HepG2 (cell line): ENCODE data around the gene OR2A42. TPM values are rescaled to one million over a fixed set of nuclear protein-coding genes. Genes with fewer than 3 reads are reported as not detected.
"Not testable (repeated sequence)": the region's sequence is repeated elsewhere in the genome, so short reads cannot be mapped to it uniquely, and the experiment has no call there.

Experiments
- ATAC-seq: fragments of 200-7000 bp; cut with Tn5 transposase; 3 replicates; pipeline ENCODE4 v1.9.1; 2020; ENCODE audit warnings: mild to moderate bottlenecking, moderate library complexity
- Bru-seq: library from RNA; stranded (reverse); fragments of 400-500 nt; gene quantifications from one replicate; lab custom pipeline; 2021; lab: Mats Ljungman, UMichigan
- BruChase-seq, 2 experiments: library from RNA; stranded (reverse); fragments of 400-500 nt; gene quantifications; one replicate each; lab custom pipeline; 2021; lab: Mats Ljungman, UMichigan
- BruUV-seq: library from RNA; stranded (reverse); fragments of 400-500 nt; replicated peaks from 2 replicates; lab custom pipeline; 2021; lab: Mats Ljungman, UMichigan
- CTCF ChIA-PET: fragments of 300-600 bp; formaldehyde crosslinking; extraction: SDS; loops from one replicate; lab custom pipeline; 2021; ENCODE audit warnings: low total read pairs, inconsistent platforms, low intra/inter-chr PET ratio; lab: Yijun Ruan, JAX
- POLR2A ChIA-PET: fragments of 350-600 bp; sonication (Branson Sonifier 250); formaldehyde crosslinking; loops from one replicate; lab custom pipeline; 2020; ENCODE audit warnings: antibody characterized with exemption, inconsistent platforms; lab: Yijun Ruan, JAX
- DNase-seq: peaks from one replicate; pipeline ENCODE4 v3.0.0-alpha.2; 2015; ENCODE audit warnings: low spot score
- FAIRE-seq: peaks from 3 replicates; lab custom pipeline; 2011; peaks lifted over from hg19 to GRCh38; lab: Jason Lieb, UNC
- H2AFZ ChIP-seq: one replicate; pipeline ENCODE4 v1.6.1; 2011; ENCODE audit warnings: low read length, inconsistent platforms
- H3K27ac ChIP-seq: fragments of 300-600 bp; 3 replicates; pipeline ENCODE4 v1.8.0; 2011; ENCODE audit warnings: mixed run types, mild to moderate bottlenecking, mixed read lengths, low read length, inconsistent platforms; ENCODE audit not compliant: insufficient read depth; ENCODE audit errors: extremely low read length
- H3K27me3 ChIP-seq, 2 experiments: fragments of 200-600 bp in 1 of 2; 2 replicates in 1 of 2; 3 replicates in 1 of 2; pipeline versions ENCODE4 v1.6.0 to v1.8.0; 2011; ENCODE audit warnings: low read length in 2 of 2, mild to moderate bottlenecking in 2 of 2, moderate library complexity in 2 of 2, inconsistent platforms in 1 of 2; ENCODE audit not compliant: insufficient read depth in 2 of 2, control insufficient read depth in 1 of 2
- H3K36me3 ChIP-seq, 2 experiments: fragments of 200-600 bp in 1 of 2; replicated peaks in 1 of 2; 2 replicates in 1 of 2; 3 replicates in 1 of 2; pipeline versions ENCODE4 v1.5.1 to v1.8.0; 2011; ENCODE audit warnings: low read length in 2 of 2, inconsistent platforms in 1 of 2; ENCODE audit not compliant: insufficient read depth in 2 of 2, control insufficient read depth in 1 of 2
- H3K4me1 ChIP-seq: 2 replicates; pipeline ENCODE4 v1.5.1; 2012; ENCODE audit warnings: low read length, inconsistent platforms; ENCODE audit not compliant: insufficient read depth
- H3K4me2 ChIP-seq: 2 replicates; pipeline ENCODE4 v1.6.0; 2011; ENCODE audit warnings: low read depth, low read length, inconsistent platforms
- H3K4me3 ChIP-seq, 3 experiments: fragments of 200-600 bp in 1 of 3; sonication (generic), shearing (Covaris generic) in 1 of 3; replicated peaks in 1 of 3; 2 replicates each; pipeline ENCODE4 v1.5.1; 2011 to 2016; ENCODE audit warnings: low read length in 3 of 3, inconsistent platforms in 2 of 3, low read depth in 2 of 3, mild to moderate bottlenecking in 2 of 3, control low read depth in 1 of 3, mixed read lengths in 1 of 3; ENCODE audit not compliant: insufficient read depth in 1 of 3
- H3K79me2 ChIP-seq: one replicate; pipeline ENCODE4 v1.6.1; 2011; ENCODE audit warnings: low read length, inconsistent platforms; ENCODE audit not compliant: insufficient read depth
- H3K9ac ChIP-seq: 2 replicates; pipeline ENCODE4 v1.6.0; 2011; ENCODE audit warnings: mild to moderate bottlenecking, low read depth, low read length, inconsistent platforms; ENCODE audit not compliant: insufficient read depth
- H3K9me3 ChIP-seq: 2 replicates; pipeline ENCODE4 v1.5.1; 2012; ENCODE audit warnings: mild to moderate bottlenecking, low read length
- H4K20me1 ChIP-seq: 2 replicates; pipeline ENCODE4 v1.6.0; 2011; ENCODE audit warnings: inconsistent platforms, mild to moderate bottlenecking, low read length, moderate library complexity; ENCODE audit not compliant: insufficient read depth
- WGBS: methylation state at CpG from one replicate; pipeline ENCODE4 v1.1.6; 2017; ENCODE audit warnings: low lambda C conversion rate; 5-methylcytosine and 5-hydroxymethylcytosine counted together
- in situ Hi-C: cut with HindIII; loops from 2 replicates; pipeline ENCODE4 v1.10.0; 2017; ENCODE audit warnings: low pct_unique_long_range_greater_than_20kb; ENCODE audit not compliant: extremely low pct_ligation_motif_present
- intact Hi-C: fragments of 100-400 bp; cut with micrococcal nuclease; formaldehyde crosslinking; loops from one replicate; pipeline ENCODE4 v1.10.0; 2022; ENCODE audit not compliant: unreplicated experiment
- long read RNA-seq, 2 experiments: library from RNA in 1 of 2; library from polyadenylated mRNA in 1 of 2; stranded (forward) in 1 of 2; unstranded in 1 of 2; transcript quantifications; one replicate each; pipeline ENCODE4 v2.0.0, GENCODE V29; 2019 to 2022
- polyA minus RNA-seq, 3 experiments: library from RNA; depleted of rRNA, polyadenylated mRNA; stranded (reverse); fragments of >200 nt; gene quantifications; 2 replicates each; pipeline ENCODE4 v1.2.3, GENCODE V29; 2011; ENCODE audit warnings: low replicate concordance in 1 of 3
- polyA plus RNA-seq, 8 experiments: library from polyadenylated mRNA; depleted of rRNA in 3 of 8; stranded (reverse) in 7 of 8; unstranded in 1 of 8; fragments of >200 nt; fragmentation: Illumina TruSeq in 4 of 8; extraction: Trizol in 4 of 8; gene quantifications; 2 replicates each; pipeline versions ENCODE4 v1.2.1 to v1.2.3, GENCODE V29; 2011 to 2016; ENCODE audit warnings: low read depth in 4 of 8, missing spikeins in 1 of 8, mixed read lengths in 1 of 8; ENCODE audit not compliant: insufficient read depth in 1 of 8
- total RNA-seq, 5 experiments: library from RNA; depleted of rRNA; stranded (reverse); fragments of >200 nt; fragmentation: Illumina TruSeq; extraction: Trizol; gene quantifications; 2 replicates each; pipeline ENCODE4 v1.2.3, GENCODE V29; 2016; ENCODE audit warnings: low read depth in 1 of 5

Gene OR2A42
- not detected in 2 replicates for total RNA-seq (2016; rRNA removed; fragmentation: Illumina TruSeq; extraction: Trizol)
- not detected in 2 replicates for total RNA-seq (2016; cell fraction: cytosol; rRNA removed; fragmentation: Illumina TruSeq; extraction: Trizol; ENCODE audit: low read depth)
- total RNA-seq (2016; cell fraction: insoluble cytoplasmic fraction; rRNA removed; fragmentation: Illumina TruSeq; extraction: Trizol), result not detected in 2 replicates
- total RNA-seq (2016; cell fraction: membrane; rRNA removed; fragmentation: Illumina TruSeq; extraction: Trizol), result not detected in 2 replicates
- not detected in 2 replicates for total RNA-seq (2016; cell fraction: nucleus; rRNA removed; fragmentation: Illumina TruSeq; extraction: Trizol)
- polyA plus RNA-seq (2011; rRNA removed), result not detected in 2 replicates
- polyA plus RNA-seq (2011; cell fraction: cytosol; rRNA removed), result not detected in 2 replicates
- not detected in 2 replicates for polyA plus RNA-seq (2011; cell fraction: nucleus; rRNA removed)
- polyA plus RNA-seq (2012), result not detected in 2 replicates
- polyA plus RNA-seq (2016; cell fraction: cytosol; fragmentation: Illumina TruSeq; extraction: Trizol; ENCODE audit: low read depth), result not detected in 2 replicates
- not detected in 2 replicates for polyA plus RNA-seq (2016; cell fraction: insoluble cytoplasmic fraction; fragmentation: Illumina TruSeq; extraction: Trizol; ENCODE audit: low read depth)
- not detected in 2 replicates for polyA plus RNA-seq (2016; cell fraction: membrane; fragmentation: Illumina TruSeq; extraction: Trizol; ENCODE audit: low read depth)
- not detected in 2 replicates for polyA plus RNA-seq (2016; cell fraction: nucleus; fragmentation: Illumina TruSeq; extraction: Trizol; ENCODE audit: insufficient read depth, low read depth)
- polyA minus RNA-seq (2011; rRNA and poly(A)+ RNA removed; ENCODE audit: low replicate concordance), result not detected in 2 replicates
- polyA minus RNA-seq (2011; cell fraction: cytosol; rRNA and poly(A)+ RNA removed), result not detected in 2 replicates
- not detected in 2 replicates for polyA minus RNA-seq (2011; cell fraction: nucleus; rRNA and poly(A)+ RNA removed)
- Bru-seq, nascent RNA, result not detected
- not detected for BruChase-seq, experiment 1, labeled RNA remaining after a 6-hour chase
- not detected for BruChase-seq, experiment 2, labeled RNA remaining after a 2-hour chase
- long read RNA-seq, experiment 1, result 0 reads
- long read RNA-seq, experiment 2, result 0 reads

GRCh38 chr7:144239365-144239764 is at the start of gene OR2A42:
Gene OR2A42 (minus strand): TSS chr7:144239605. CDS start chr7:144232843, 6,762 bp downstream.
- H4K20me1 ChIP-seq, H3K9ac ChIP-seq, H3K27me3 ChIP-seq, POLR2A ChIA-PET, ATAC-seq, BruUV-seq, H3K9me3 ChIP-seq, in situ Hi-C loops, CTCF ChIA-PET, FAIRE-seq, intact Hi-C loops, H3K36me3 ChIP-seq, H3K4me1 ChIP-seq, H3K27ac ChIP-seq, DNase-seq, H2AFZ ChIP-seq, H3K4me2 ChIP-seq, H3K4me3 ChIP-seq, H3K79me2 ChIP-seq: not testable (repeated sequence)
- WGBS, result 0% methylated on average over 1 of the region's 2 CpGs

GRCh38 chr7:144287171-144287784 is 47.9 kb upstream of the OR2A42 start:
- H3K4me1 ChIP-seq, H4K20me1 ChIP-seq, FAIRE-seq, intact Hi-C loops, H3K9ac ChIP-seq, H2AFZ ChIP-seq, H3K27me3 ChIP-seq, DNase-seq, BruUV-seq, ATAC-seq, H3K4me3 ChIP-seq, H3K27ac ChIP-seq, H3K36me3 ChIP-seq, H3K4me2 ChIP-seq, H3K79me2 ChIP-seq, CTCF ChIA-PET, H3K9me3 ChIP-seq, POLR2A ChIA-PET, in situ Hi-C loops: not testable (repeated sequence)
- WGBS, result no CpG with 5 or more reads among the region's 3 CpGs

GRCh38 chr7:144283716-144284115 is 44.3 kb upstream of the OR2A42 start:
- DNase-seq, H3K4me1 ChIP-seq, POLR2A ChIA-PET, FAIRE-seq, H2AFZ ChIP-seq, H3K4me2 ChIP-seq, CTCF ChIA-PET, H3K27ac ChIP-seq, H3K36me3 ChIP-seq, H3K4me3 ChIP-seq, H3K79me2 ChIP-seq, H4K20me1 ChIP-seq, BruUV-seq, in situ Hi-C loops, H3K9ac ChIP-seq, H3K9me3 ChIP-seq, intact Hi-C loops, H3K27me3 ChIP-seq: not testable (repeated sequence)
- WGBS, result no CpG with 5 or more reads among the region's 6 CpGs
- ATAC-seq, result peak; percentile 81
